IPS DF 19.7 (cell line): ENCODE results near the gene MYCN.

Experiments
- DNase-seq: peaks from one replicate; pipeline ENCODE4 v3.0.0-alpha.2; 2013; ENCODE audit warnings: low read depth, low spot score

MYCN gene

GRCh38 chr2:15930589-15931318 is 9.6 kb upstream of the MYCN start:
- DNase-seq, result no peak

GRCh38 chr2:15931319-15931890 is 8.9 kb upstream of the MYCN start:
- no peak for DNase-seq

DNA sequence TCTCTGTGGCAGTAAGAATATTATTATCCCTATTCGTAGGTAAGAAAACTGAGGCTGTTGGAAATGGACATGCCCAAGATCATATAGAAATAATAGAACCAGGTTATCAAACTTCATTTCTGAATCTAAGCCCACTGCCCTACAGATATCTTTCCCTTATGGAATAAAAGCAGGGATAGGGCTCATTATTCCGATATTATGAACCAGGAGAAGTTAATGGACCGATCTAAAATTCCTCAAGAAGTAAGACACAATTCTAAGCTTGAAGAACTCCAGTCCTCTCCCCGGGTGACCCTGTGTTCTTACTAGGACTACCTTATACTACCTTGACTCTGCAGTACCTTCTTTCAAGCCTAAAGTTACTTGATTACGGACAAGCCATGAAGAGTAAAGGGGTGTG is 8.4 kb upstream of the MYCN start:
- no peak for DNase-seq

DNA sequence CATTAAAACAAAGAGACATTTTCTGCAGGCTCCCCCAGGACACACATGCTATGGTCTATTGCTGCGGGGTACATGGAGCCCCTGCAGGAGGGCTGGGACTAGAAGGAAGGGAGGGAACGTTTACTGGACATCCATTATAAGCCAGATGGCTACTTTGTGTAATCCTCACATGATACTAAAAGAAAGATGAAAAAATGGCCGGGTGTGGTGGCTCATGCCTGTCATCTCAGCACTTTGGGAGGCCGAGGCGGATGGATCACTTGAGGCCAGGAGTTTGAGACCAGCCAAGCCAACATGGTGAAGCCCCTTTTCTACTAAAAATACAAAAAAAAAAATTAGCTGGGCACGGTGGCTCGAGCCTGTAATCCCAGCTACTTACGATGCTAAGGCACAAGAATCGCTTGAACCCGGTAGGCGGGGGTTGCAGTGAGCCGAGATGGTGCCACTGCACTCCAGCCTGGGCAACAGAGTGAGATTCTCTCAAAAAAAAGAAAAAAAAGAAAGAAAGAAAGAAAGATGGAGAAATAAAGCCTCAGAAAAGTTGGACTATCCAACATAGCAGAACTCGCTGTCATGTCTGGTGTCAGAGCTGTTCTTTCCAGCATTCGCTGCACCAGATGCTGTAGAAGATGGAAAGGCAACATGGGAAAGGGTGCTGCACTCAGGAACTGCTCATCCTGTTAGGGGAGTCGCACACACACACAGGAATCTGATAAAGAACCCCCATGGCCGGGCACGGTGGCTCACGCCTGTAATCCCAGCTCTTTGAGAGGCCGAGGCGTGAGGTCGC is 7.8 kb upstream of the MYCN start:
- no peak for DNase-seq

DNA sequence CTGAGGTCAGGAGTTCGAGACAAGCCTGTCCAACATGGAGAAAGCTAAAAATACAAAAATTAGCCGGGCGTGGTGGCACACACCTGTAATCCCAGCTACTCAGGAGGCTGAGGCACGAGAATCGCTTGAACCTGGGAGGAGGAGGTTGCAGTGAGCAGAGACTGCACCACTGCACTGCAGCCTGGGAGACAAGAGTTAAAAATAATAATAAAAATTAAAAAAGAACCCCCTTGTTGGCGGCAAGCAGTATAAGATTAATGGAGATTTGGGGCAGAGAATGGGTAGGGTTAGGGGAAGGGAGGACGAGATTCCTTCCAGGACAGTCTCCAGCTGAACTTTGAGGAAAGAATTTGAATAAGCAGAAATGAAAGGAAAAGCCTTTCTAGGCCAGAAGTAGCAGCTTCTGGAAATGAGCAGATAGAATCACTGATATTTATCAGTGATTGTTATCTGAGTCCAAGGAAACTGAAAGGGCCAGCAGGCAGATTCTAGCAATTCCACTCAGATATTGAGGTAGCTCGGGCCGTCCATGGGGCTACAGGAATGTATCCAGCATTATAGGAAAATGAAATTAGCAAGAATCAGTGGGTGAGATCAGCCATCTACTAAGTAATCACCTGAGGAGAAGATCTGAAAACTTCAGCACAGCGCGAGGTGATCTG is 7.0 kb upstream of the MYCN start:
- DNase-seq, result no peak

DNA sequence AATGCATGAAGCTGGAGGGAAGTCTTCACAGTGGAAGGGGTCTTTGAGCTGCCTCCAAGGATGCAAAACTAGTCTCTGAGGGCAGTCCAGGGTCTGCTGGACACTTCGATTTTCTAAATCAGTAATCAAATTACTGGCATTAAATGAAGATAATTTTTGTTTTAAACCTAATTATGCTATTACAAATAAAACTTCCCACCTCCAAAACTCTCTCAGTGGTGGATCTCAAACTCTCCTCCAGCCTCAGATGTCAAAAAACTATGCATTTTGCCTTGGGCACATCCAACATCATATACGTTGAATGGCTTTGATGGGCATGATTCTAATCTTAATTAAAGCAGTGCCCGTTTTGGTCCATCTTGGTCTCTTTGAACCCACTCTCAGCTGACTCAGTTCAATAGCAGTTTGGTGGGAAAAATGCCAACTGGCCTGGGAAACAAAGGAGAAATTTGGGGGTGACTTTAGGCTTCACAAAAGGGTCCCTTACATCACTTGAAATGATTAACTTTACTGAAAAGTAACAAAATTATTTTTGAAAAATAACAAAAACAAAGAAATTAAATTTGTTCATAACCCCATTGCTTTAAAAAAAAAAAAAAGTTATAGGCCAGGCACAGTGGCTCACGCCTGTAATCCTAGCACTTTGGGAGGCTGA is 5.9 kb upstream of the MYCN start:
- DNase-seq, result no peak

DNA sequence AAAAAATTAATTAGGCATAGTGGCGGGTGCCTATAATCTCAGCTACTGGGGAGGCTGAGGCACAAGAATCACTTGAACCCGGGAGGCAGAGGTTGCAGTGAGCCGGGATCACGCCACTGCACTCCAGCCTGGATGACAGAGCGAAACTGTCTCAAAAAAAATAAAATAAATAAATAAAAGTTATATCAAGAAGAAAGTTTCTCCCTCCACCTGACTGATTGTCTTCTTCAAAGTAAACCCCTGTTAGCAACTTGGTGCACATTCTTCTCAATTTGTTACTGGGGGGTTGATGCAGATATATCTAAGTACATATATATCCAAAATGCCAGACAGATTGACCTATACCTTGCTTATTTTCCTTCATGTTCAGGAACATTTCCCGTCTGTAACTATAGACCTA is 5.2 kb upstream of the MYCN start:
- DNase-seq, result no peak

- no peak for DNase-seq
Observed at GRCh38 chr2:15935675-15936074, 4.7 kb upstream of the MYCN start.

GRCh38 chr2:15936277-15937104 is 3.9 kb upstream of the MYCN start:
- no peak for DNase-seq

GRCh38 chr2:15937105-15937881 is 3.1 kb upstream of the MYCN start:
- no peak for DNase-seq

GRCh38 chr2:15937882-15938802 is 2.2 kb upstream of the MYCN start:
- no peak for DNase-seq

DNA sequence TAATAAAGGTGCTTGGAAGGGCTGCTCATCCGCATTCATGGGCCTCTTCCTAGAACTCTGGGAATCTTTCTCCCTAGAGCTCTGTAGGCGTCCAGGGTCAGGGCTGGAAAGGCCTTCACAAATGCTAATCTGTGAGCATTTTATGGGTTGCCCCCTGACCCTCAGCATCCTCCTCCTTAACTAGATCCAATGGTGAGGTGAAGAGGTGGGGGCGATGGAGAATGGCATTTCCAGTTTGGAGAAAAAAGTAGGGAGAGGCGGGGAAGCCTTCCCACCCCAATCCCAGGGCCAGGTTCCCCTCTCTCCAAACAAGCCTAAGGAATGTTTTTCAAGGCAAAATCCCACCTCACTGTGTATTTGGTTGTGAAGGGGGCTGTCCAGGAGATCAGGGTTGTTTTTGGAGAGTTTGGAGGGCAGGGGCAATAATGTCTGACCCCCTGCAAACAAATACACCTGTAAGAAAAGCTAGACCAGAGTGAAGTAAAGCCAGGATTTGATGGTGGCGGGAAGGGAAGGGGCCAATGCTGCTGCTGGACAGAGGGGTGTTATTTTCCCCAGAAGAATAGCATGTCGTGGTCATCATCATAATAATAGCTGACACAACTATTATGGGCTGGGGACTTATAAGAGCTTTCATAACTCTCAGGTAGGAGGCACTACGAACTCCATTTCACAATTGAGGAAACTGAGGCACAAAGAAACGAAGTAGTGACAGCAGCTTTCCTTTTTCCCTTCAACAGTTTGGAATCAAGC is 1.4 kb upstream of the MYCN start:
- peak; percentile 87 for DNase-seq

- DNase-seq, result no peak
Observed at GRCh38 chr2:15939556-15939853, 845 bp upstream of the MYCN start.

DNA sequence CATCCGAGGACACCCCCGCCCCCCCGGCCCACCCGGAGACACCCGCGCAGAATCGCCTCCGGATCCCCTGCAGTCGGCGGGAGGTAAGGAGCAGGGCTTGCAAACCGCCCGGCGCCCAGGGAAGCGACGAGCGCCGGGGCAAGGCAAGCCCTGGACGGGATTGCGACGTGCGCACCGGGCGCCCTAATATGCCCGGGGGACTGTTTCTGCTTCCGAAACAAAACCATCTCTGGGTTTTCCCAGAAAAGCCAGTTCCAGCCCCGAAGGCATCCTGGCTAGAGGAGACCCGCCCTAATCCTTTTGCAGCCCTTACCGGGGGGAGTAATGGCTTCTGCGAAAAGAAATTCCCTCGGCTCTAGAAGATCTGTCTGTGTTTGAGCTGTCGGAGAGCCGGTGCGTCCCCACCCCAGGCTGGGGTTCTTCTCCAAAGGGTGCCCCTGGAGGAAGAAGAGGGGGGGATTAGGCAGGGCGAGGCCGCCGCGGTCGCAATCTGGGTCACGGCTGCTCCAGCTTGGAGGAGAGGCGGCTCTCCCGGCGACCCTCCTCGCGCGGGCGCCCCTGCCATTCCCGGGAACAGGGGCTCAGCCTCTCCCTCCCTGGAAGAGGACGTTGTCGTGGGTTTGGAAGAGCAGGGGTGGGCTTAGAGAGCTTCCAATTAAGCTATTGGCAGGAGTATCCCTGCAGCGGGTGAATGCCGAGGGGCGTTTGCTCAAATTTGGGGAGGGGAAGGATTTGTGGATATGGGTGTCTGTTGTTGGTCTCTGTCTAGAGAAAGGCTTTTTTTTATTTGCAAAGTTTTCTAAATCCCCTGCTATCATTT is 521 bp downstream of the MYCN start:
- DNase-seq, result no peak

DNA sequence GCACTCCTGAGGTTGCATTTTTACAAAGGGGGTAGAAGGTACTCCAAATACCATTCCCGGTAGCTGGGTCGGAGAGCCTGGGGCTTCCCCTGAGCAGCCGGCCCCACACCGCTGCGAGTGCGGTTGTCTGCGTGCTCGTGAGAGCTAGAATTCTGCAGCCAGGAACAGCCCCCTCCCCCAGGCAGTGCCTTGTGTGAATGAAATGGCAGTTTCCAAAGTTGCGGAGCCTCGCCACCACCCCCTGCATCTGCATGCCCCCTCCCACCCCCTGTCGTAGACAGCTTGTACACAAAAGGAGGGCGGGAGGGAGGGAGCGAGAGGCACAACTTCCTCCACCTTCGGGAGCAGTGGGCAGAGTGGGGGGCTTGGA is 1.1 kb downstream of the MYCN start:
- DNase-seq, result peak; percentile 78

GRCh38 chr2:15941871-15942710 is 1.7 kb downstream of the MYCN start:
- DNase-seq, result no peak
